Measurements from ENCODE around the gene RNU6-9. TPM values are rescaled to one million over a fixed set of nuclear protein-coding genes. Genes with fewer than 3 reads are reported as not detected.

The RNU6-9 gene
- not detected for total RNA-seq

DNA sequence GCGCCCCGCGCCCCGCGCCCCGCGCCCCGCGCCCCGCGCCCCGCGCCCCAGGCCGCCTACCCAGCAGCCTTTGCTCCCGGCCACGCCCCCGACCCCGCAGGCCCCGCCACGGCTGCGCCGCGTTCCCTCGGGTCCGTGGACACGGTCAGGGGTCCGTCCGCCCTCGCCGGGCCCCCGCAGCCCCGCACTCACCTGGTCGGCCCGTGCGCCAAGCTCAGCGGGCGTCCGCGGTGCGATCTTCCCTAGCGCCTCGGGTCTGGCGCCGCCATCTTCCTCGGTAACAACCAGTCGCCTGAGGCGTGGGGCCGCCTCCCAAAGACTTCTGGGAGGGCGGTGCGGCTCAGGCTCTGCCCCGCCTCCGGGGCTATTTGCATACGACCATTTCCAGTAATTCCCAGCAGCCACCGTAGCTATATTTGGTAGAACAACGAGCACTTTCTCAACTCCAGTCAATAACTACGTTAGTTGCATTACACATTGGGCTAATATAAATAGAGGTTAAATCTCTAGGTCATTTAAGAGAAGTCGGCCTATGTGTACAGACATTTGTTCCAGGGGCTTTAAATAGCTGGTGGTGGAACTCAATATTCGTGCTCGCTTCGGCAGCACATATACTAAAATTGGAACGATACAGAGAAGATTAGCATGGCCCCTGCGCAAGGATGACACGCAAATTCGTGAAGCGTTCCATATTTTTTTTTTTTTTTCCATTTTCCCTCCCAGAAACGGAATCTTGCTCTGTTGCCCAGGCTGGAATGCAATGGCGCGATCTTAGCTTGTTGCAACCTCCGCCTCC lies at the start of gene RNU6-9, which contains the start of gene MED16:
TSS of gene RNU6-9 (plus strand) at position 591 of the 796 bp plus-strand sequence.
TSS of gene MED16 (minus strand) at position 294 of the 796 bp plus-strand sequence. CDS start 2,056 bp downstream, outside the sequence.

DNA sequence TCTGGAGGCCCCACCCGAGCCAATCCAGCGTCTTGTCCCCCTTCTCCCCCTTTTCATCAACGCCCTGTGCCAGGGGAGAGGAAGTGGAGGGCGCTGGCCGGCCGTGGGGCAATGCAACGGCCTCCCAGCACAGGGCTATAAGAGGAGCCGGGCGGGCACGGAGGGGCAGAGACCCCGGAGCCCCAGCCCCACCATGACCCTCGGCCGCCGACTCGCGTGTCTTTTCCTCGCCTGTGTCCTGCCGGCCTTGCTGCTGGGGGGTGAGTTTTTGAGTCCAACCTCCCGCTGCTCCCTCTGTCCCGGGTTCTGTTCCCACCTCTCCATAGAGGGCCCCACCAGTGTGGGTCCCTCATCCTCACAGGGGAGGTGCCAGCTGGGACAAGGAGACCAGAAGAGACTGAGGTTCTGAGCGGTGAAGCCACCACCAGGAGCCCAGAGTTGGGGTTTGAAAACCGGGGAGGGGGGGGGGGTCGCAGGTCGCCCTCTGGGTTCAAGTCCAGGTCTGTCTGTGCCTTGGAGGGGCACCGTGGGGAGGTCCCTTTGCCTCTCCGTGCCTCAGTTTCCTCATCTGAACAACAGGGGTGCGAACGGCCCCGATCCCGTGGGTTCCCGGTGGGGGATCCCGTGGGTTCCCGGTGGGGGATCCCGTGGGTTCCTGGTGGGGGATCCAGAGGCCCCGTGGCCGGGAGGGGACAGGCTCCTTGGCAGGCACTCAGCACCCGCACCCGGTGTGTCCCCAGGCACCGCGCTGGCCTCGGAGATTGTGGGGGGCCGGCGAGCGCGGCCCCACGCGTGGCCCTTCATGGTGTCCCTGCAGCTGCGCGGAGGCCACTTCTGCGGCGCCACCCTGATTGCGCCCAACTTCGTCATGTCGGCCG lies 40.9 kb upstream of the RNU6-9 start, which contains the start of gene ELANE:
TSS of gene ELANE (plus strand) at position 168 of the 878 bp plus-strand sequence. CDS start at position 194, 26 bp downstream.

DNA sequence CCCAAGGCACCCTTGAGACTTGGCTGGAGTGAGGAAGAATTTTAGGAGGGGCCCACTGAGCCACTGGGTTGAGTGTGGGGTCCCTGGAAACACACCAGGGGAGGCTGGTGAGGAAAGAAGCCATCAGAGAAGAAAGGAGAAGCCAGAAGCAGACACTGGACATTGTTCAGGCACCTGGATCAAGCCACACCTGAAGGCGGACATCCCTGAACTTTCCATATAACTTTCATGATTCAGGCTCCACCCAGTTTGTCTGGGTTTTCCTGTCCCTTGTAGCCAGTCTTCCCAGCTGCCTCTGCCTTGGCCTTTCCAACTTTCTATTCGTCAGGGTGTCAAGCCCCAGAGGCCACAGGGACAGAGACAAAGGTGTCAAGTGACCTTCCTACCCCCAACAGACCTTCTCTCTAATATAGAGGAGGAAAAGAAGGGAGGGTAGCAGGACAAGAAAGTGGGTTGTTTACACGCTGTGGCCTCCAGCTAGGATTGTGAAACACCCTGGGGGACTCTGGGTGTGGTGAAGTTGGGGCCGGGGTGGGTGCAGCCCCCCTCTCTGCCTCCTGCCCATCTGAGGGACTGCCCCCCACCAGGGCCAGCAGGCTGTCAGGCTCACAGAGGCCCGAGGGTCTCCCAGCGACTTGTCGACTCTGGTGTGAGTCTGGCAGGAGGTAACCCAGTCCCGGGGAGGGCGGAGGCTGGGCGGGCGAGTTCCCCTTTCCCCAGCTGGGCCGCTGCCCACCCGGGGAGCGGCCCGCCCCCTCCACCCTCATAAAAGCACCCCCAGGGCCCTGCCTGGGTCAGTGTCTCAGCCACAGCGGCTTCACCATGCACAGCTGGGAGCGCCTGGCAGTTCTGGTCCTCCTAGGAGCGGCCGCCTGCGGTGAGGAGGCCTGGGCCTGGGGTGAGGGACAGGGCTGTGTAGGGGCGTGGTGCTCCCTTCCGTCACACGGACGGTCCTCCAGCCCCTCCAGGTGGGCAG lies 34.1 kb upstream of the RNU6-9 start, which contains the start of gene CFD:
TSS of gene CFD (plus strand) at position 797 of the 976 bp plus-strand sequence. CDS start at position 823, 26 bp downstream.

GRCh38 chr19:913080-913748 lies 19.9 kb downstream of the RNU6-9 start, which contains the start of gene R3HDM4:
Gene R3HDM4, minus strand, starts transcription at chr19:913219. Its CDS starts 62 bp downstream, at chr19:913157.

DNA sequence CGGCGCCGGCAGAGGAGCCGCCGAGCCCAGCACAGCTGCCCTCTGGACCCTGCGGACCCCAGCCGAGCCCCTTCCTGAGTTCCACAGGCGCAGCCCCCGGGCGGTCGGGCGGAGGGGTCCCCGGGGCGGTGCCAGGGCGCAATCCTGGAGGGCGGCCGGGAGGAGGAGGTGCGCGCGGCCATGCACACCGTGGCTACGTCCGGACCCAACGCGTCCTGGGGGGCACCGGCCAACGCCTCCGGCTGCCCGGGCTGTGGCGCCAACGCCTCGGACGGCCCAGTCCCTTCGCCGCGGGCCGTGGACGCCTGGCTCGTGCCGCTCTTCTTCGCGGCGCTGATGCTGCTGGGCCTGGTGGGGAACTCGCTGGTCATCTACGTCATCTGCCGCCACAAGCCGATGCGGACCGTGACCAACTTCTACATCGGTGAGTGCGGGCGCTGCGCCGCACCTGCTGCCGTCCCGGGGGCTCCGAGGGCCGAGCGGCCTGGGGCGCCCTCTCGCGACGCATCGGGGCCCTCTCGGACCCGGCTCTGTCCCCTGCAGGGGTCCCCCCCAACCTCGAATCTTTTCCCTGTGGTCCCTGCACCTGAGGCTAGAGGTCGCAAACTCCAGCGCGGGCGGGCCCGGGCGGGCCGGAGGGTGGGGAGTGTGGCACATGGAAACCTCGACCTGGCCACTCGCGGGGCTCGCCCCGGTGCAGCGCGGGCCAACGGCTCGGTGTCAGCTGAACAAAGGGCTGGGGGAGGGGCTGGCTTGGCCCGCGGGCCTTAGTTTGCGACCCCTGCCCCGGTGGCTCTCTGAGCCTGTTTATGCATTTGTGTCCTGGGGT lies 24.3 kb downstream of the RNU6-9 start, which contains the start of gene KISS1R:
TSS of gene KISS1R (plus strand) at position 11 of the 829 bp plus-strand sequence. CDS start at position 181, 170 bp downstream.

DNA sequence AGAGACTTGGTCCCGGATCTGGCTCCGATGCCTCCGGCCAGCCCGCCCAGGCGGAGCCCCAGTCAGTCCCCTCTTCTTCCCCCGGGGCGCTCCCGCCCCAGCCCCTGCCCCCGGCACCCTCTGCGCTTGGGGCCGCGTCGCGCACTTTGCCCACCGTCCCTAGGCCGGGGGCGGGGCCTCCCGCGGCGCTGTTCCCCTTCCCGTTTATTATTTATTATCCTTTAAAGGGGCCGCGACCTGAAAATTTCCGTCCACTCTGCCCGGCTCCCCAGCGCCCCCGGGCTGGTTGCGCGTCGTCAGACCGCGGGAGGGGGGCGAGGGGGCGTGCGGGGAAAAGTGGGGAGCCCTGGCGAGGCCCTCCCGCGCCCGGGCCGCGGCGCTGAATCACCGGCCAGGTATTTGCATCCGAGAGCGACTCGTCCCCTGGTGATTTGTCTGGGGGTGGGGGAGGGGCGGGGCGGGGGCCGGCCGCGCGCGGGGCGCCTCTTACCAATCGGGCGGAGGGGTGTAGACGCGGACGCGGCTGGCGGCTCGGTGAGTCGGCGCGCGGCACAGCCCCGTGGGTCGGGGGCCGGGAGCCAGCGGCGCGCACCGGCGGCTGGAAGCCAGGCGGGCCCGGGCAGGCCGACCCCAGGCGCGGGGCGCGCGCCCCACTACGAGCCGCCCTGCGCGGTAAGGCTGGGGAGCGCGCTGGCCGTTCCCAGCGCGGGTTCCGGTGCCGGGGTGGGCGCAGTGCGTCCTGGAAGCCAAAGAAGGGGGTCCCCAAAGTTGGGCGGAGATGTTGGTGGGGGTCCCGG lies 32.4 kb downstream of the RNU6-9 start, which contains the start of gene ARID3A:
TSS of gene ARID3A (plus strand) at position 510 of the 797 bp plus-strand sequence. CDS start 3,494 bp downstream, outside the sequence.

Small RNA genes within 50 kb of the gene (small RNA-seq; reads per million reads assigned to genes)
- gene RNU6-9, result not detected

Other genes starting within 250 kb of the RNU6-9 start
- 20.3 TPM for gene RNF126, start 230.3 kb upstream of the RNU6-9 start, total RNA-seq
- 7.2 TPM for gene FSTL3, start 217.1 kb upstream of the RNU6-9 start, total RNA-seq
- not detected for gene PRSS57, start 198.0 kb upstream of the RNU6-9 start, total RNA-seq
- 101 TPM for gene PALM, start 184.5 kb upstream of the RNU6-9 start, total RNA-seq
- 0.23 TPM for gene MISP, start 142.4 kb upstream of the RNU6-9 start, total RNA-seq
- 35.5 TPM for gene PTBP1, start 96.0 kb upstream of the RNU6-9 start, total RNA-seq
- gene PLPPR3, start 71.5 kb upstream of the RNU6-9 start, total RNA-seq, result 125 TPM
- gene AZU1, start 65.6 kb upstream of the RNU6-9 start, total RNA-seq, result 0.46 TPM
- 1.8 TPM for gene PRTN3, start 52.5 kb upstream of the RNU6-9 start, total RNA-seq
- 0.69 TPM for gene ELANE, start 41.2 kb upstream of the RNU6-9 start, total RNA-seq
- gene CFD, start 33.8 kb upstream of the RNU6-9 start, total RNA-seq, result 1.6 TPM
- 27.5 TPM for gene MED16, start 297 bp upstream of the RNU6-9 start, total RNA-seq
- 40.1 TPM for gene R3HDM4, start 19.7 kb downstream of the RNU6-9 start, total RNA-seq
- gene KISS1R, start 23.8 kb downstream of the RNU6-9 start, total RNA-seq, result 2.3 TPM
- 7.6 TPM for gene ARID3A, start 32.6 kb downstream of the RNU6-9 start, total RNA-seq
- gene WDR18, start 90.9 kb downstream of the RNU6-9 start, total RNA-seq, result 33.7 TPM
- 0.69 TPM for gene GRIN3B, start 106.9 kb downstream of the RNU6-9 start, total RNA-seq
- gene TMEM259, start 127.6 kb downstream of the RNU6-9 start, total RNA-seq, result 40.8 TPM
- gene RNU6-2, start 128.0 kb downstream of the RNU6-9 start, total RNA-seq, result not detected
- 18.2 TPM for gene CNN2, start 133.1 kb downstream of the RNU6-9 start, total RNA-seq
- gene ABCA7, start 146.6 kb downstream of the RNU6-9 start, total RNA-seq, result 11.8 TPM
- gene ARHGAP45, start 173.7 kb downstream of the RNU6-9 start, total RNA-seq, result 2.5 TPM
- gene POLR2E, start 201.9 kb downstream of the RNU6-9 start, total RNA-seq, result 55.4 TPM
- 187 TPM for gene GPX4, start 210.5 kb downstream of the RNU6-9 start, total RNA-seq

Data from diencephalon (tissue), 1 donor.